OCI-LY3 (cell line): ENCODE results near the gene SLC25A41.

Experiments
- CTCF ChIP-seq: fragments of 200-600, 300-600 bp; sonication (generic); IDR thresholded peaks from 2 replicates; pipeline ENCODE4 v1.5.1; 2014; ENCODE audit warnings: antibody characterized with exemption, low read length, low read depth
- EZH2phosphoT487 ChIP-seq: fragments of 200-600 bp; shearing (Covaris generic); IDR thresholded peaks from 2 replicates; pipeline ENCODE4 v1.6.1; 2018; ENCODE audit warnings: antibody characterized with exemption, mixed run types, low read depth

DNA sequence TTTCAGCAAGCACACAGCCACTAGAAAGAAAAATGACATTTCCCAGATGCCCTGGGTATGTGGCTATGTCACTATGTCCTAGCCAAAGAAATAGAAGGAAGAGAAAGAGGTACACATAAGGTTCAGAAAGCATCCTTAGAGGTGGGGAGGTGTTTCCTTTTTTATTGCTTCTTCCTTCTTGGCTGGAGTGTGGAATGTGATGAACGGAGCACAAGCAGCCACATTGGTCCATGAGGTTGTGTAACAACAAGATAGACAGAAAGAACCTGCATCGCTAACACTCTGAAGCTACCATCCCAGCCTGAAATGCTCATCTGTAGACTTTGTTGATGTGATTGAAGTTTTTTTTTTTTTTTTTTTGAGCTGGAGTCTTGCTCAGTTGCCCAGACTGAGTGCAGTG lies 19.3 kb upstream of the SLC25A41 start:
- TF ChIP-seq CTCF (no peak), EZH2phosphoT487 (no peak)
